Hepatocyte (in vitro differentiated cells): Measurements from ENCODE around the gene RBM42.

Experiments used
- CTCF ChIP-seq: fragments of 200-600 bp; sonication (generic); IDR thresholded peaks from 2 replicates; pipeline ENCODE4 v1.5.1; 2016; ENCODE audit warnings: antibody characterized with exemption, mild to moderate bottlenecking; ENCODE audit not compliant: poor library complexity
- EZH2 ChIP-seq: fragments of 200-600 bp; sonication (generic); IDR thresholded peaks from 2 replicates; pipeline ENCODE4 v1.6.1; 2016; ENCODE audit warnings: antibody characterized with exemption, mild to moderate bottlenecking, borderline replicate concordance
- EZH2phosphoT487 ChIP-seq: fragments of 200-600 bp; sonication (generic); IDR thresholded peaks from one replicate; pipeline ENCODE4 v1.6.1; 2018; ENCODE audit warnings: antibody characterized with exemption, mild to moderate bottlenecking, low read depth, moderate library complexity; ENCODE audit not compliant: unreplicated experiment, severe bottlenecking

GRCh38 chr19:35607661-35608060 lies 21.2 kb upstream of the RBM42 start:
- TF ChIP-seq CTCF (no peak), EZH2phosphoT487 (no peak), EZH2 (no peak)
